ENCODE results near the gene DOCK4. TPM values are rescaled to one million over a fixed set of nuclear protein-coding genes. Genes with fewer than 3 reads are reported as not detected.

The DOCK4 gene
- total and polyA plus RNA-seq, 2 of the 8 experiments (the other 6 are each of a cell fraction or from before 2014, with no cell fraction given) = 5.1 to 23.6 TPM

- 26% methylated on average over 1 of the region's 1 CpG; no CpG with 5 or more reads in 1 of the 2 experiments for WGBS, 2 experiments (ENCODE audit: extremely low coverage in 1 of 2, insufficient coverage in 1 of 2, insufficient read length in 1 of 2, insufficient replicate concordance in 2 of 2, low coverage in 1 of 2, low lambda C conversion rate in 2 of 2, missing lambda C conversion rate in 1 of 2)
- Histone ChIP-seq H4K5ac (ENCODE audit: insufficient read length, low read depth, low read length) (no peak overlapping the region), H2AFZ (ENCODE audit: low read length) (no peak overlapping the region), H3K4me3 (ENCODE audit: extremely low read depth in 1 of 4, insufficient read depth in 2 of 4, low read depth in 3 of 4, low read length in 4 of 4) (no peak overlapping the region), H3K23ac (ENCODE audit: insufficient read length) (no peak overlapping the region), H3K56ac (replicated peaks; ENCODE audit: insufficient read length, low read depth, low read length) (no peak overlapping the region), H4K20me1 (replicated peaks in 1 of 2; ENCODE audit: control insufficient read depth in 1 of 2, insufficient read depth in 2 of 2, low read length in 2 of 2) (no peaks in the 10 kb centered on the region), H3K18ac (ENCODE audit: extremely low read depth, low read length) (no peak overlapping the region), H2BK5ac (ENCODE audit: low read depth, low read length) (no peak overlapping the region), H3K79me1 (ENCODE audit: low read depth, low read length) (no peaks in the 10 kb centered on the region), H3K4me1 (replicated peaks in 1 of 4; ENCODE audit: control insufficient read depth in 3 of 4, insufficient read depth in 4 of 4, low read length in 3 of 4) (peaks cover 0 to 2% (median 0%) of the 10 kb centered on the region in 4 experiments; a peak in 2 of 7 replicates), H4K8ac (ENCODE audit: extremely low read depth, insufficient read depth, low read length) (no peak overlapping the region), H3K27me3 (replicated peaks in 1 of 4; ENCODE audit: control insufficient read depth in 3 of 4, extremely low read depth in 1 of 4, insufficient read depth in 3 of 4, low read length in 3 of 4) (no peaks in the 10 kb centered on the region), H2AK5ac (ENCODE audit: low read depth, low read length) (no peak overlapping the region), H3K23me2 (ENCODE audit: low read depth, low read length) (no peaks in the 10 kb centered on the region), H4K91ac (replicated peaks; ENCODE audit: insufficient read length, low read length) (no peak overlapping the region), H2BK12ac (ENCODE audit: low read depth, low read length) (no peak overlapping the region), H3K9me3 (ENCODE audit: insufficient read depth in 2 of 2, low read depth in 1 of 2, low read length in 1 of 2) (no peaks in the 10 kb centered on the region), H2BK15ac (ENCODE audit: low read length) (0 out of 2 replicates have a peak overlapping the region, but pooled peaks have one; percentile 53), H3K9ac (replicated peaks in 1 of 4; ENCODE audit: extremely low read depth in 1 of 4, low read depth in 3 of 4, low read length in 3 of 4) (no peak overlapping the region), H3K36me3 (ENCODE audit: control insufficient read depth in 2 of 4, insufficient read depth in 4 of 4, low read length in 3 of 4) (no peaks in the 10 kb centered on the region), H3K14ac (ENCODE audit: insufficient read length) (no peak overlapping the region), H3K27ac (ENCODE audit: low read depth, low read length) (no peak overlapping the region), H3K4me2 (ENCODE audit: insufficient read depth in 1 of 2, low read depth in 2 of 2, low read length in 2 of 2) (no peak overlapping the region), H2BK120ac (replicated peaks; ENCODE audit: low read depth, low read length) (no peak overlapping the region), H3K4ac (replicated peaks; ENCODE audit: insufficient read length, low read depth, low read length) (no peak overlapping the region), H2BK20ac (ENCODE audit: low read length) (no peak overlapping the region), H3K79me2 (ENCODE audit: control insufficient read depth in 1 of 2, insufficient read depth in 2 of 2, low read length in 2 of 2) (no peaks in the 10 kb centered on the region)
- TF ChIP-seq SRF (IDR thresholded peaks at IDR 0.05; ENCODE audit: low read depth, low read length) (no peak), RAD21 (IDR thresholded peaks at IDR 0.05 in 1 of 2, conservative IDR thresholded peaks at IDR 0.05 in 1 of 2; ENCODE audit: low read depth in 2 of 2, low read length in 2 of 2) (peak; percentile 54 to 70), CTCF (IDR thresholded peaks at IDR 0.05; ENCODE audit: control extremely low read depth in 1 of 3, insufficient read depth in 1 of 3, low read depth in 1 of 3, low read length in 3 of 3) (peak in 1 of 3 experiments; percentile 37; a peak in 2 of 4 replicates)
- ChIA-PET CTCF (ENCODE audit: partially characterized antibody) (interaction anchor here (0.8 to 2.2 kb wide), 6 partner anchors 9 to 212 kb away, joined by 3 to 8 read pairs (median 4); no protein-coding TSS in a partner anchor), POLR2A (ENCODE audit: partially characterized antibody) (no interaction called here)
- DNase-seq (ENCODE audit: low read depth in 1 of 2, low spot score in 2 of 2) (no peak), FAIRE-seq (no peak)
Observed at GRCh38 chr7:111953611-111954010, 252.6 kb downstream of the DOCK4 start.

Data from H1 (cell line).